Tibial nerve (tissue), 3 donors: ENCODE results near the gene KRT9.
"Not testable (repeated sequence)": the region's sequence is repeated elsewhere in the genome, so short reads cannot be mapped to it uniquely, and the experiment has no call there.

Experiments used
- POLR2A ChIP-seq, 2 donors: fragments of 450-650 bp; IDR thresholded peaks; one replicate each; pipeline ENCODE4 v1.6.1; 2017; ENCODE audit warnings: antibody characterized with exemption in 2 of 2, mild to moderate bottlenecking in 2 of 2, moderate library complexity in 2 of 2
- TF ChIP-seq, protein P1 (sequence below), 5 experiments: fragments of 200-600 bp in 3 of 5; fragments of 450-650 bp in 2 of 5; sonication (generic) in 3 of 5; IDR thresholded peaks; one replicate each; pipeline ENCODE4 v1.5.1; 2016 to 2019; ENCODE audit warnings: antibody characterized with exemption in 5 of 5, mild to moderate bottlenecking in 3 of 5, moderate library complexity in 2 of 5

DNA sequence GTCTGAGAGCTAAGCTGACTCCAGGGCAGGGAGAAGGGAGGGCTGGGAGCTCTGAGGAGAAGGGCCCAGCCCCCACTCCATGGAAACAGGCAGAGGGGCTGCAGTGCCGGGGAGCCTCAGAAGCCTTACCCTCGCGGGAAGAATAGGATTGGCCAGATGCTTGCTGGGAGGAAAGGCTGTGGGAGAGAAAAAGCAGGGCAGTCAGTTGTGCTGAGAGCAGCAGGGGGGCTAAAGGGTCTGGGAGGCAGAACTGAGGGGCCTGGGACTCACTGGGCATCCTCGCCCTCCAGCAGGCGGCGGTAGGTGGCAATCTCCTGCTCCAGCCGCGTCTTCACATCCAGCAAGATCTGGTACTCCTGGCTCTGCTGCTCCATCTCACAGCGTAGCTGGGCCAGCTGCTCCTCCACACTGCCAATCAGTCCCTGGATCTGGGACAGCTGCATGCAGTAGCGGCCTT, 38.2 kb upstream of the KRT9 start:
- TF ChIP-seq, protein P1, sequence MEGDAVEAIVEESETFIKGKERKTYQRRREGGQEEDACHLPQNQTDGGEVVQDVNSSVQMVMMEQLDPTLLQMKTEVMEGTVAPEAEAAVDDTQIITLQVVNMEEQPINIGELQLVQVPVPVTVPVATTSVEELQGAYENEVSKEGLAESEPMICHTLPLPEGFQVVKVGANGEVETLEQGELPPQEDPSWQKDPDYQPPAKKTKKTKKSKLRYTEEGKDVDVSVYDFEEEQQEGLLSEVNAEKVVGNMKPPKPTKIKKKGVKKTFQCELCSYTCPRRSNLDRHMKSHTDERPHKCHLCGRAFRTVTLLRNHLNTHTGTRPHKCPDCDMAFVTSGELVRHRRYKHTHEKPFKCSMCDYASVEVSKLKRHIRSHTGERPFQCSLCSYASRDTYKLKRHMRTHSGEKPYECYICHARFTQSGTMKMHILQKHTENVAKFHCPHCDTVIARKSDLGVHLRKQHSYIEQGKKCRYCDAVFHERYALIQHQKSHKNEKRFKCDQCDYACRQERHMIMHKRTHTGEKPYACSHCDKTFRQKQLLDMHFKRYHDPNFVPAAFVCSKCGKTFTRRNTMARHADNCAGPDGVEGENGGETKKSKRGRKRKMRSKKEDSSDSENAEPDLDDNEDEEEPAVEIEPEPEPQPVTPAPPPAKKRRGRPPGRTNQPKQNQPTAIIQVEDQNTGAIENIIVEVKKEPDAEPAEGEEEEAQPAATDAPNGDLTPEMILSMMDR (IDR thresholded peaks at IDR 0.05): peak in 1 of 5 experiments; percentile 7
- TF ChIP-seq POLR2A (IDR thresholded peaks at IDR 0.05): not testable (repeated sequence)
